CD1c-positive myeloid dendritic cell (primary cell): Measurements from ENCODE around the gene INTS14.

Experiments
- DNase-seq: peaks from one replicate; pipeline ENCODE4 v3.0.0-alpha.2; 2016; ENCODE audit errors: extremely low spot score

Gene INTS14

DNA sequence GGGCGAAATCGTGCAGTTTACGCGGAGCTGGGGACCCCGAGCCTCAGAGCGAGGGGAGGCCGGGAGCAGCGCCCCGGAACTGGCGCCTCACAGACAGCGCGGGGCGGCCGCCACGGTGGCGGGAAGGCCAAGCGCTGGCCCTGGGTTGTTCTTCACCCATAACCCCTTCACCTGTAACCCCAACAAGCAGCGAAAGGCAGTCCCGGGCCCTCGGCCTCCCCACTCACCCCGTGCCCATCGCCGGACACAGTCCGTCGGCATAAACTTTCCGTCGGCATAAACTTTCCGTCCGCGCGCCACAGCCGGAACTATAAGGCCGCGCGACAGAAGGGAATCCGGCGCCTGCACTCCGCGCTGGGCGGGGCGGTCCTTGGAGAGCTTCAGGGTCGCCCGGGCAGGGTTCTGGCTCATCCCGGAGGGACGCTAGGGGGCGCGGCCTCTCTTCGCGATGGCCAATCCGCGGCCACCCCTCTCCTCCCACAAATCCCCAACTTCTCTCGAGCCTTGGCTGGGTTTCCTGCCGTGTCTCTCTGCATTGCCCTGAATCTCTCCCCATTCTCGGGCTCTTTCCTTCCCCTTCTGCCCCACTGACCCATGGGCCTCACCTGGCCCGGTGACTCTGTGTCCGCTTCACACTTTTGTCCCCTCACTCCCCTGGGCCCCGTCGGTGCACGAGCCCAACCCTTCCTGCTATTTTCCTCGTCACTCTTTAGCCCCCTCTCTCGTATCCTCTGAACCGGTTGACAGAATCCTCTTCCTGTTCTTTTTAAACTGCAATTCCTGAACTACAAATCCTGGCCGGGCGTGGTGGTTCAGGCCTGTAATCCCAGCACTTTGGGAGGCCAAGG is at the start of gene INTS14:
Gene INTS14 (minus strand): TSS at position 261 of the 848 bp plus-strand sequence. CDS start 3,751 bp downstream, outside the sequence.
- peak; percentile 97 for DNase-seq

DNA sequence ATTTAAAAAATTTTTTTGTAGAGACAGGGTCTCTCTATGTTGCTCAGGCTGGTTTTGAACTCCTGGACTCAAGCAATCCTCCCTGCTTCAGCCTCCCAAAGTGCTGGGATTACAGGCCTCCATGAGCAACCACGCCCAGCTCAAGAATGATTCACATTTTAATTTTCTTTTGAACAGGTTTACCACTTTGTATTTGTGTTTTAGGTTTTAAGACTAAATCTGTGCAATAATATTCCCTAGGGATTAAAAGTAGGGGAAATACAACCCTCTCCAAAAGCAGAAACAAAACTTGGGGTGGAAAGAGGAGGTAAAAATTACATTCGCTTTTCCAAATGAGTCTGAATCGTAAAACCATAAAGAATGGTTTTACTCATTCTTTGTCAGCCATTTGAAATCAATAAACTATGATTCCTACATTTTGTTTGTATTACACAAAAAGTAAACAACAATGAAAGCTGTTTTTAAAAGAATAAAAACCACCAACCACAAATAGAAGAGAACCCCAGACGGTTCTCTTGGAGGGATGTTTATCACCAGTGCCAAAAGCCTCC is 48.6 kb upstream of the INTS14 start:
- no peak for DNase-seq

GRCh38 chr15:65655457-65655856 is 44.5 kb upstream of the INTS14 start:
- DNase-seq = no peak

DNA sequence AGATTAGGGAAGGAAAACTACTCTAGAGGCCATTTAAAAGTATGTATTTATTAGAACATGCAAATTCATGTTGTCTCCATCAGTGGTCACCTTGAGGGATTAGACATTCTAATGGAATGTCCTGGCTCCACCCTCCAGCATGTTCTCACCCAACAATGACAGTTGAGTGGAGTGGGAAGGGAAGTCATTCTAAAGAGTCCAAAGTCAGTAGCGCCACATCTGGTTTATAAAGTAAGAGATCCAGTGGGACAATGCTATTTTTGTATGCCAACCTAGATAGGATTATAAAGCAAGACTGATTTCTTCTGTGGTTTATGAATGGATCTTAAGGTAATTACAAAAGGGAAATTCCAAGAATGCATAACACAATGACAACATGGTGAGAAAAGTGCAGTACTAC is 44.1 kb upstream of the INTS14 start:
- no peak for DNase-seq

DNA sequence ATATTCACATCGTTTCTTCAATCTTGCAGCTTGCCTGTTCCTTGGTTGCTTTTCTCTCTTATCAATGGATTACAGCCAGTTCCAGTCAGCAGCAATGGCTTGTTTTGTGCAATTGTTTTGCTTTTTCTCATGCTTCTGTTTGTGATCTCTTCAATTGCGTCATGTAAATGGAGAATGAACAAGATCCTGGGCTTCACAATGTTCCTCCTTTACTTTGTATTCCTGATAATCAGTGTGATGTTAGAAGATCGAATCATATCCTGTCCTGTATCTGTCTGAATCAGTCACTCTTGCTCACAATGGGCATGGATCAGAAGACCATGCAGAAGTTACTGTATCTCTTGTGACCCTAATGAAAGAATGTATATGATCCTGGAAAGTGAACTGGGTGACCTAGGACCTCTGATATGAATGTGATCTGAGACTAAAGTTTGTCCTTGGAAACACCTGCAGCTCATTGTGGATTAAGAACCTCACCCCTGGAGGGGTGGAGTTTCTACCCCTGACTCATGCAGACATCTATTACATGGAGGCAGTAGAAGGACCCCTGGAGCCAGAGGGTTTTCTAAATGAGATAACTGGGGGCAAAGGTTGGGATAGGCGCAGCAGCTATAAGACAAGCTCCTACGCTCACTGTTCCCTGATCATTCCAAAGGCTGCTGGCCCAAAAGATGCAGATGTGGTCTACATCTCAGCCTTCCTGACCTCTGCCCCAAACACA is 43.0 kb upstream of the INTS14 start:
- no peak for DNase-seq

DNA sequence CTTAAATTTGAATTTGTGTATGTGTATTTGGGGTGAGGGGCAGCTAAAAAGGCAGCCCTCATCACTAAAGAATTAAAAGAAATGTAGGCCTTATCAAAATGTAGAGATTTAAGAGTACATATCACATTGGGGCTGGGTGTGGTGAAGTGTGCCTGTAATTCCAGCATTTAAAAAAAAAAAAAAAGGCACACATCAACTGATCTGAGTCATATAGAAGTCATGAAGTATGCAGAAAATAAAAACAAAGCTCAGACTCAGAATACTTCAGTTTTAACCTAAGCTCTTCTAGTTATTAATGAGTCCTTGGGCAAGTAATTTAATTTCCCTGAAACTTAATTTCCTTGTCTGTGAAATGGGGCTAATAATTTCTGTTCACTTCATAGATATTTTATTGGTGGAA is 42.4 kb upstream of the INTS14 start:
- DNase-seq = no peak

GRCh38 chr15:65651831-65652749 is 41.2 kb upstream of the INTS14 start:
- no peak for DNase-seq

DNA sequence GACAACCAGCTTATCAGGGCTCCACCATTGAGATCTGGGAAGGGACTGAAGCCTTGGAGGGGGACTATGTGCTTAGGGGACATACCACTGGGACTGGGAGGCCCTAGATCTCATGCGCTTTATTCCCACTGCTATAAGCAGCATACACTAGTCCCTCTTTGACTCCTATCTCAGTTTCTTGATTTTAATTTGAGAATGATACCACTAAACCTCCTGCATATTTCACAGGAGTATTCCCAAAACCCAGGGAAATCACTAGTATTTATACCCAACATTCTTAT is 40.1 kb upstream of the INTS14 start:
- no peak for DNase-seq

- DNase-seq = no peak
Observed at GRCh38 chr15:65650312-65651041, 39.5 kb upstream of the INTS14 start.

DNA sequence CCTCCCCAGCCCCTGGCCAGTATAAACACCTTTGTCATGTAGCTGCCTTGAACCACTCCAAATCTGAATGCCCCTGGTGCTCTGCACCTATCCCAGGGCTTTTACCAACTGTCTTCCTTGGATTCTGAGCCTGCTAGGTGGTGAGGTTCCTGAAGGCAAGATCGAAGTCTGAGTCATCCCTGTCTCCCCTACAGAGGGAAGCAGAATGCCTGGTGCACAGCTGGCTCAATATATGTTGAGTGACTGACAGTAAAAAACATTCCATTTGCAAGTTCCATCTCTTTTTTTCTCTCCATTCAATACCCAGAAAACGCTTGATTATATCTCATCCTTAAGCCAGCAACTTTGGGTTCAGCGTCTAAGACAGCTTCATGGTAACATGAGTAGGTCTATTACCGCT is 35.6 kb upstream of the INTS14 start:
- no peak for DNase-seq

- no peak for DNase-seq
Observed at GRCh38 chr15:65645392-65645791, 34.5 kb upstream of the INTS14 start.

- no peak for DNase-seq
Observed at GRCh38 chr15:65644282-65644681, 33.4 kb upstream of the INTS14 start.

- DNase-seq = no peak
Observed at GRCh38 chr15:65642594-65642993, 31.7 kb upstream of the INTS14 start.

DNA sequence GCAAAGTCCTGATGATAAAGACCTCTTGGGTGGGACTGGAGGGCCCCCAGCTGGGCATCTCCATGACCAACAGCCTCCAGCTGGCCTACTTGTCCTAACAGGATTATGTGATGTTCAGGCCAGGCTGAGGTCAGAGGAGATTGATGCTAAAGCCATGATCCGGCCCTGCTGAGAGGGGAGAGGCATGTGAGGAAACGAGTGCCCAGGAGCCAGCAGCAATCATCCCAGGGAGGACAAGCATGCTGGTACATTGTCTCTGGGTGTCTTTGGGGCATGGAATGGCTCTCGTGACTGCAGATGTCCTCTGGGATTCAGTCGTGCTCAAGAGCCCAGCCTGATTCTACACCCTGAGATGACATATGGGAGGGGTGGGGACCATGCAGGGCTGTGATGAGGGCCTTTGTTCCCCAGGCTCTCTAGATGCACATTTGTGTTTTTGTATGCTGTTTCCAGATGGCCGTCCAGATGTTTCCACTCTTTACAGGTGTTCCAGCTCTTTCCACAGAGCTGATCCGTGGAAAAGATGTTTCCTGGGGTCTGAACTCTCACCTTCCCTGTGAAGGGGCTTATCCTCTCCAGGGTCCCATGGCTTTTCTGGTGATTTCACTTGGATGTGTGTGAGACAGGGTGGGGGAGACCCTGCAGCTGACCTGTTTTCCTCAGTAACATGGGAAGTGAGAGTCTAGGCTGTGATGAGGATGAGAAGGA is 31.0 kb upstream of the INTS14 start:
- no peak for DNase-seq

GRCh38 chr15:65639509-65639908 is 28.6 kb upstream of the INTS14 start:
- DNase-seq = no peak

- DNase-seq = peak; percentile 74
Observed at GRCh38 chr15:65638681-65639089, 27.8 kb upstream of the INTS14 start.

DNA sequence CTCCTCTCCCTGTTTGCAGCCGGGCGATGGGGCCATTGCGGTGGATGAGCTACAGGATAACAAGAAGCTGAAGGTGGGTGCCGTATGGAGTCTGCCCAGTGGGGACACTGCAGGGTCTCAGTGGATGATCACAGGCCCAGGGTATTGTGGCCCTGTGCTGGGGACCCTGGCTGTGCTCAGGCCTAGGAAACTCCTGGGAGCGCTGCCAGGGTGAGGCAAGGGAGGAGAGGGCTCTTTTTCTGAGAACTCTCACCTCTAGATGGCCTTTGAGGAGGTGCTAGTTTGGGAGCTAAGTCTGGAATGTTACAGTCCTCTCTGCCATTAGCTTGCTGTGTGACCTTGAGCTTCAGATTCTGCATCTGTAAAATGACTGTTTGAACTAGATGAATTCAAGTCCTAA is 27.2 kb upstream of the INTS14 start:
- no peak for DNase-seq

GRCh38 chr15:65634356-65634755 is 23.4 kb upstream of the INTS14 start:
- DNase-seq = no peak

- no peak for DNase-seq
Observed at GRCh38 chr15:65633752-65634151, 22.8 kb upstream of the INTS14 start.

DNA sequence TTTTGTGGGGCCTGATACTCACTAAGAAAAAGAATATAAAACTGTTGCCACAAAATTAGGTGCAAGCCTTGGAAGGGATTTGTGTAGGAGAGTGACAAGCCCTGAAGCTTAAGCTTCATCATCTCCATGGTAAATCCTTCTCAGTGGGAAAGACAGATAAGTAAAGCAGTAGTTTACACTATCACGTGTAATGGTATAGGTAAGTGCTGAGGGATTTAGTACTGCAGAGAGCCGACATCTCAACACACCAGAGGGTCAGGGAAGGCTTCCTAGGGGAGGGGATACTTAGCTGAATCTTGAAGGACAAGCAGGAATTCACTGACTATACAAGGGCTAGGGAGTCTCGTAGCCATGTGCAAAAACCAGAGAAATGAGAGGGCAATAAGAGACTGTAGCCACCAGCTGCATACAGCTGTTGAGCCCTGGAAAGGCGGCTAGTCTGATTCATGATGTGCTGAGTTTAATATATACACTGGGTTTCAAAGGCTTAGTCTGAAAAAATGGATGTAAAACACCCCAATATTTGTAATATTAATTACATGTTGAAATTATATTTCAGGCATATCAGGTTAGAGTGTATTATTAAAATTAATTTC is 21.9 kb upstream of the INTS14 start:
- no peak for DNase-seq
